Mammary epithelial cell (primary cell): Measurements from ENCODE around the gene MMP24.

ENCODE experiments used
- CTCF ChIP-seq, 2 donors: IDR thresholded peaks in 1 of 2; conservative IDR thresholded peaks in 1 of 2; 2 replicates each; pipeline ENCODE4 v1.5.1; 2011 to 2012; ENCODE audit warnings: inconsistent platforms in 2 of 2, low read length in 2 of 2, mild to moderate bottlenecking in 2 of 2, control low read depth in 1 of 2, low read depth in 1 of 2; ENCODE audit not compliant: insufficient read depth in 1 of 2; ENCODE audit errors: extremely low read depth in 1 of 2
- EZH2 ChIP-seq: IDR thresholded peaks from 2 replicates; pipeline ENCODE4 v1.6.1; 2012; ENCODE audit warnings: low read length, inconsistent platforms, borderline replicate concordance

GRCh38 chr20:35288325-35289060 lies 62.0 kb downstream of the MMP24 start:
- no peak for TF ChIP-seq CTCF (conservative IDR thresholded peaks at IDR 0.05 in 1 of 2, IDR thresholded peaks at IDR 0.05 in 1 of 2; ENCODE audit: extremely low read depth in 1 of 2, insufficient read depth in 1 of 2, low read depth in 1 of 2, low read length in 2 of 2)
- TF ChIP-seq EZH2, result no peak
